Hematopoietic multipotent progenitor cell treated with erythropoietin and hydrocortisone succinate and interleukin-3 and kit ligand, for 17 days (in vitro differentiated cells): ENCODE results near the gene RASAL3.
"Not testable (repeated sequence)": the region's sequence is repeated elsewhere in the genome, so short reads cannot be mapped to it uniquely, and the experiment has no call there.

ENCODE experiments used
- DNase-seq: peaks from one replicate; pipeline ENCODE4 v3.0.0-alpha.2; 2015; ENCODE audit warnings: low spot score

RASAL3 gene

GRCh38 chr19:15418579-15419412, 45.5 kb downstream of the RASAL3 start, which contains the start of gene AKAP8L:
TSS of gene AKAP8L (minus strand) at chr19:15418988. CDS start at chr19:15418923, 65 bp downstream.
- peak; percentile 100 for DNase-seq

- DNase-seq: peak; percentile 58
Measured at GRCh38 chr19:15418231-15418578, 46.1 kb downstream of the RASAL3 start.

GRCh38 chr19:15417699-15418098, 46.6 kb downstream of the RASAL3 start:
- DNase-seq: peak; percentile 56

GRCh38 chr19:15412832-15413231, 51.5 kb downstream of the RASAL3 start:
- DNase-seq: peak; percentile 85

- not testable (repeated sequence) for DNase-seq
Measured at GRCh38 chr19:15411351-15411750, 53.0 kb downstream of the RASAL3 start.

GRCh38 chr19:15404780-15405211, 59.5 kb downstream of the RASAL3 start:
- peak; percentile 50 for DNase-seq

GRCh38 chr19:15404097-15404779, 60.1 kb downstream of the RASAL3 start:
- DNase-seq: peak; percentile 81

- no peak for DNase-seq
Measured at GRCh38 chr19:15403151-15403531, 61.2 kb downstream of the RASAL3 start.

- peak; percentile 86 for DNase-seq
Measured at GRCh38 chr19:15402411-15403150, 61.8 kb downstream of the RASAL3 start.
